HTERT RPE-1 (cell line): ENCODE data around the gene ITPR1.

Experiments used
- in situ Hi-C: fragments of 300-500 bp; cut with MboI; formaldehyde crosslinking; loops from 4 replicates; pipeline ENCODE4 v1.14.3; 2020; ENCODE audit warnings: low sequenced_read_pairs

The ITPR1 gene

DNA sequence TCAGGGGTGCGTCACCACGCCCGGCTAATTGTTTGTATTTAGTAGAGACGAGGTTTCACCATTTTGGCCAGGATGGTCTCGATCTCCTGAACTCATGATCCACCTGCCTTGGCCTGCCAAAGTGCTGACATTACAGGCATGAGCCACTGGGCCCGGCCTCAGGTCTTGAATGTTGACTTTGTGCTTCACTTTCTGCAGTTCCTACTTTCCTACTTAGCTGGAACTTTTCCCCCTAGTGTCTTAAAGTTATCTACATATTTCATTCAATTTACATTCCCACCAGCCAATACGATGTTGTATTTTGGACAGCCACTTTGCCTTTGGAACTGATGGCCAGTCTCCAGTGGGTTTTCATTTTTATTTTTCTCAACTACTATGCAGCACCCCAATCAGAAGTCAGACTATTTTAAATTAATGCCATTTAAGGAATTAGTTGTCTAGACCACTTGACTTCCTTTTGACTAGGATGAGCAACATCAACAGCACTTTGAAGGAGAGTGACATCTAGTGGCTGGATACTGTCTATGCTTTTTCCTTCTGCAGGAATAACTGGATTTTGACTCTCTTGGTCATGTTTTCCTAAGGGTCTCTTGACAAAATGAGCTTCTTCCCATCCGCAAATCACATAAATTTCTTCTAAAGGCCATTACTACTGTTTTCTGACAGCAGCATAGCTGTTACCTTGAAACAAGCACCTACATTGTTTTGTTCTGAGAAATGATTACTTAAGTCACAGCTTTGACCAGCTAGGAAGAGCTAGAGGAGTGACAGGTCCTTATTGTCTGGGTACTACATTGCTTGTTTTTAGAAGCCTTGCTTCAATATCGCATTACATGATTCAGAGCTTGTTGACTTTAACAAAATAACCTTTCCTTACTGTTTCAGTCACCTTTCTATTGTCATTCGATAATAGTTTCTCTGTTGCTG, 140.2 kb downstream of the ITPR1 start:
- in situ Hi-C loops, result no loop called here

DNA sequence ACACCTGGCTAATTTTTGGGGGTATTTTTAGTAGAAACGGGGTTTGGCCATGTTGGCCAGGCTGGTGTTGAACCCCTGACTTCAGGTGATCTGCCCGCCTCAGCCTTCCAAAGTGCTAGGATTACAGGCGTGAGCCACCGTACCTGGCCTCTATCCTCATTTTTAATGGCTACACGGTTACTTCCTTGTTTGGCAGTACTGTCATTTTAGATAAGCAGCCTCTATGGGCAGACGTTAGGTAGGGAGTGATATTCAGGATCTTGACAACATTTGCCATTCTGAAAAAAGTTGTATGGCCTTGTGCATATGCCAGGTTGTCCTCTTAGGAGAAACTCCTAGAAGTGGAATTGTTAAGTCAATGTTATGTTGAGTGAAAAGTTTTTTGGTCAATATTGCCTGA, 141.7 kb downstream of the ITPR1 start:
- in situ Hi-C loops, result no loop called here

DNA sequence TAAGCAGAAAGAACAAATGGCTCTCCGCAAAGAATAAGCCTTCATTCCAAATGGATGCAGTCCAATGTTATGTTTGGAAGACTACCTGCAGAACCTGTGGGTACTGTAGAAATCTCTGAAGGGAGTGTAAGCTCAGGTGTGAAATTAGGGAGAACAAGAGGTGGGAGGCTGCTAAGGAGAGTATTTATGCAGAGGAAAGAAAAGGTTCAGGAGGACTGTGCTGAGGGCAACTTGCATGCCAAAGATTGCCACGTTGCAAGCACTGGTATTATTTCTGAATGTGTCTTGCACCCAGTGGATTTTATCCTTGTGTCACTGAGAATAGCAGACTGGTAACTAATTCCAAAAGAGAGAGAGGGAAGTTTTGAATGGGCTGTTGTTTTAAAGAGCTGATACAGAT, 144.1 kb downstream of the ITPR1 start:
- in situ Hi-C loops, result no loop called here

DNA sequence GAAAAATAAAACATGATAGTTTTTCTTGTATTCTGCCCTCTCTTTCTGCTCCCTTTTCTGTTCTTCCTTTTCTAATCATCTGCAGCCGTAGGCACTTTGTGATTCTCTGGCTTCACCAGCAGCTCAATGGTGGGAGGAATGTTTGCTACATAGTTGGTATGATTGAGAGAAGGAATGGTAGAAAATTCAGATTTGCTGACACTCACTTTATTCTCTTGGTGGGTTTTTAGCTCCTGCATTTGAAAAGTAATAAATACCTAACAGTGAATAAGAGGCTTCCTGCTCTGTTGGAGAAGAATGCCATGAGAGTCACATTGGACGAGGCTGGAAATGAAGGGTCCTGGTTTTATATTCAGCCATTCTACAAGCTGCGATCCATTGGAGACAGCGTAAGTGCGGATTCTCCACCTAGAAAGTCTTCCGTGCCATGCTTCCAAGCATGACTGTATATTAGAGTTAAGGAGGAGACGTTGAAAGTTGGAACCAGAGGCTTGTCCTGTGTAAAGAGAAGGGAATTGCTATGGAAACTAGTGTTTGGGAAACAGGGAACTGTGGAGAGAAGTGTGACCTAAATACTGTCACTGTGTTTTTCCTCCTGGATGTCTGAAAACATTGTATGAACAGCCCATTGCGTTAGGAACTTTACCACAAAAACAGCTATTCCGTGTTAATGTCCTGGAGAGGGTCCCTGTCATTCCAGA, 148.9 kb downstream of the ITPR1 start:
- in situ Hi-C loops, result no loop called here

DNA sequence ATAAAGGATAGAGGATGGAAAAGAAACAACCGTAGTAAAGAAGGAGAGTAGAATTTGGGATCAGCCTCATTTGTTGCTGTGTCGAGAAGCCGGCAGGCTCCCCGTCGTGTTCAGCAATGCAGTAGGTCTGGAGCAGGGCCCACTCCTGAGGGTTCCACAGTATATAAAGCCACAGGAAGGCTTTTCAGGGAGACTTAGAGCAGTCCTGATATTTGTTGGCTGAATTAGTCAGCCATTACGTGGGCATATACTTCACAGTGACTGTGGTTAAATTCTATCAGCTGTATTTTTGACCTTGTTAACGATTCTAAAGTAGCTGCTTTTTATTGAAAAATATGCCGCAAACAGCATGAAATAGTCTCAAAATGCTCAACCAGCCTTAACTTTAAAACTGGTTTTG, 149.5 kb downstream of the ITPR1 start:
- in situ Hi-C loops, result no loop called here

DNA sequence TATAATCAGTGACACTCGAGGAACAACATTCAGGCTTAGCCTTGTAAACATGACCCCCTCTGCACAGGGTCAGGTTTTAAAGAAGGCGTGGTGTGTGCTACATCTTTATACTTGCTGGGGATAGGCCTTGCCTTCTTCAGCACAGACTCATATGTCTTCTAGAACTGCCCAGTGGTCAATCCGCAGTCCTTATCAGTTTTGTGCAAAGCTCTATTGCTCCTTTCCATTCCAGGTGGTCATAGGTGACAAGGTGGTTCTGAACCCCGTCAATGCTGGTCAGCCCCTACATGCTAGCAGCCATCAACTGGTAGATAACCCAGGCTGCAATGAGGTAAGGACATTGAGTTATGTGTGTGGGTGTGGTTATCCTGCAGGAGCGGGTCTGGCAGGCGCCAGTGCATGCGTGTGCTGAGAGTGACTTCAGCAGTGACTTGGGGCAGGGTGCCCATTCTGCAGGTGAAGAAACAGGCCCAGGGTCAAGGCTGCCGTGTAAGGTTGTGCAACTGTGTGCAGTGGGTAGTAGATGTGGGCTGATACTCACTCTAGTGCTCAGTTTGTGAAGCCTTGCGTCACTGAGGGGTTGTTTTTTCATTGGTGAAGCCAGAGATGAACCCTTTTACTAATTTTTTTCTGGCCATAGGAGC, 150.9 kb downstream of the ITPR1 start:
- in situ Hi-C loops, result no loop called here

DNA sequence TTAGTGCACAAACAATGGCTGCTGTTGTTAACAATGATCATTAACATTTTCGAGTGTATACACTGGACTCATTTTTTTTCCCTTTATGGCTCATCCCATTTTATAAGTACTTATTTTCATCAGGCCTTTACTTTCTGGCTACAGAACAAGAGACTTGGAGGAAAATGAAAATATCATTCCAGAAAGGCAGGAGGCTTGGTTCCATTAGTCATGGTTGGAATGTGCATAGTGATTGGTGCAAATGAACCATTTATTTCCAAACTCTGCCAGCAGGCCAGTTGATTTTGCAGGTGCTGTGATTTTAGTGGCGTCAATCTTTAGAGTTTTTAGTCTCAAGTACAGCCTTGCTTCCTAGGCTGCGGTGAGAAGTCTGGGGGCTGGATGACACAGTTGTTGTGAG, 151.8 kb downstream of the ITPR1 start:
- in situ Hi-C loops, result no loop called here

DNA sequence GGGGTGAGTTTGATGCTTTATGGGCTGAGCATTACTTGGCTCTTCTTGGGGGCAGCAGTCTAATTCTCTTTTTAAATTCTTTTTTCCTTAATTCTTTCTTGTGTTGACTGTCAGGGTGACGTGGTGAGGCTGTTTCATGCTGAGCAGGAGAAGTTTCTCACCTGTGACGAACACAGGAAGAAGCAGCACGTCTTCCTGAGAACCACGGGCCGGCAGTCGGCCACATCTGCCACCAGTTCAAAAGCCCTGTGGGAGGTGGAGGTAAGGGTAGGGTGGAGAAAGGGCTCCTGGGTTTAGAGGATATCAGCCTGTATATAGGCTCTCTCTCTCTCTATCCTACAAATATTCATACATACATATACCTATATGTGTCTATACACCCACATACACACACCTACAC, 152.3 kb downstream of the ITPR1 start:
- in situ Hi-C loops, result no loop called here

DNA sequence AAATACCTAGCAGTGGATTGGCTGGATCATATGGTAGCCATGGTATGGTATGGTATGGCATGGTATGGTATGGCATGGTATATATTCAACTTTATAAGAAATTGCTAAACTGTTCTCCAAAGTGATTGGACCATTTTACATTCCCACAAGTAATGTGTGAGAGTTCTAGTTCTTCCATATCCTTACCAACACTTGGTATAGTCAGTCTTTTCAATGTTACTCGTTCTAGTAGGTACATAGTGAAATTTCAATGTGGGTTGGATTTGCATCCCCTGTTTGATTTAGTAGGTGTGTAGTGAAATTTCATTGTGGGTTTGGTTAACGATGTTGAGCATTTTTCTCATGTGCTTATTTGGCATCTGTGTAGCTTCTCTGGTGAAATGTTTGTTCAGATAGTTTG, 154.3 kb downstream of the ITPR1 start:
- in situ Hi-C loops, result no loop called here

DNA sequence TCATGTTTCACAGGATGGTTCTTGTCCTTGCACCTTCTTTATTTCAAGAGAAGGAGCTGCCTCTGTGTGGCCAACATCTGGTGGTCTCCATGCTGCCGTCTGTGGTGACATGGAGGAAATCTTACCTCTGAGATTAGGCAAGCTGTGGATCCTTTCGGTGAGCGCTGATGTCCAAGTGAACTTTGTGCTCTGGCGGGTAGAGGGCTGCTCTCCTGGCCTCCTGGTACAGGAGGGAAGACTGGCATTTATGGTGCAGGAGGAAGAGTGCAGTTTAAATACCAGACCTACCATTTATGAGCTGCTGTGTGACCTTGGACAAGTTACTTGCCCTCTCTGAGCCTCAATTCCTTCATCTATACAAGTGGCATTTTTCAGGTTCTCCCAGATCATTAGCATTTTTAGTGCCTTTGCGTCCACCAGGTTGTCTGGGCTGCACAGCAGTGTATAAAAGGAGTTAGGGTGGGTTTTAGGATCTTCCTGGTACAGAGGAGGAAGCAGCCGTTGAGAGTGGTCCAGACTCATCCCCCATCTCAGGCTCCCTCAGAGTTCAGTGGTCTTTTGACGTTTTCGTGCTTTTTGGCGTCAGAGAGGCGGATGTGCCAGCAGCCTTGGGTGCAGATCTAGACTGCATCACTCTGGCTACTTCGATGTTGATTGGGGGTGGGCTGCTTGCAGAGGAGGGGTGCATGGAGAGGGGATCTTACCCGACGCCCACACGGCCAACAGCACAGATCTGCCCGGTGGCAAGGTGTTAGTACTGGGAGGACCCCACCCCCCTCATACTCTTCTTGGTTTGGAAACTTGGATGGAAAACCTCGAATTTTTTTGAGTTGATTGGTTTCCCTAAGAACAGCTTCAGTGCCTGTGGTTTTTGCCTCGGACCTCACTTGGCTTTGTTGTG, 162.2 kb downstream of the ITPR1 start:
- in situ Hi-C loops, result no loop called here

DNA sequence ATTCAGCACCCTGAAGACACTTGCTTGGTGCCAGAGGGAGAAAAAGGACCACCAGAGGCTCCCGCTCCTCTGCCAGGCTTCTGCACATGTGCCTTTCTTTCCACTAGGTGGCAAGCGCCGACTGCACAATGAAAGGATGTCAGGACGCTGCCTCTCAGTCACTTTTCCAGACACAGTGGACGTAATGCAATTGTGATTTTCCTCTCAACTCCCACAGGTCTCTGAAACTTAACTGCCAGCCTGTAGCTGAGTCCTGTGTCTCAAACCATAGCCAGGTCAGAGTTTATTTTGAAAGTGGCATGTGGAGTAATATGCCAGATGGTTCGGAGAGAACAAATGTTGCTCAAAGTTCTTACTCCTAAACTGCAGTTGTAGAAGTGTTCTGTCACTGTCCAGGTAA, 162.9 kb downstream of the ITPR1 start:
- in situ Hi-C loops, result no loop called here

DNA sequence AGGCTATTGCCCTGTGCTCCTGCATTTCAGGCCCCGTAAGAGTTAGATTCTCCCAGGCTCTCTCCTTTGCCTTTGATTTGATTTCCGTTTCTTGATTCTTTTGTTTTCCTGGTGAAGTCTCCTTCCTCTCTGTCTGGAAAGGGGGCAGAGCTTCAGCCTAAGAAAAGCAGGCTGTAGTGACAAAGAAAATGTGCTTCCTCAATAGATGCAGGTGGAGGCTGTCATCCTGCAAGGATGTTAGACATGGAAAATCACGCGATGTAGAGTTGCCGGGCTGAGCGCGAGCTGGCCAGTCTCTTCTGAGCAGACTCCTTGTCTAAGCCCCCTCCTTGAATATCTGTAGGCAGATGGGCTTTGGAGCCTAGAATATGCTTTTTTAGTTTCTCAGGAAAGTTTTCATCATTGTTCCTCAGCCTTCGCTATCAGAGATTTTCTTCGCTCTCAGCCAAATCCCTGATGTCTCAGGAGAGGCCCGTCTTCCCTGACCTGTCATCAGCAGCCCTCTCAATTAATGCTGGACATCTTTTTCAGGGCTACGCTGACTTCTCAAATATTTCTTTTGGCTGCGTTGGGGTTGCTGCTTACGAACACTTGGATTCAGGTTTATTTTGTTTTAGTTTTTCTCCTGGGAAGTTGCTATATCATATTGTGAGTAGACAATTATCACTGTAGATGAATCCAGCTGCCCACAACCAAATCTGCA, 163.6 kb downstream of the ITPR1 start:
- in situ Hi-C loops, result no loop called here

DNA sequence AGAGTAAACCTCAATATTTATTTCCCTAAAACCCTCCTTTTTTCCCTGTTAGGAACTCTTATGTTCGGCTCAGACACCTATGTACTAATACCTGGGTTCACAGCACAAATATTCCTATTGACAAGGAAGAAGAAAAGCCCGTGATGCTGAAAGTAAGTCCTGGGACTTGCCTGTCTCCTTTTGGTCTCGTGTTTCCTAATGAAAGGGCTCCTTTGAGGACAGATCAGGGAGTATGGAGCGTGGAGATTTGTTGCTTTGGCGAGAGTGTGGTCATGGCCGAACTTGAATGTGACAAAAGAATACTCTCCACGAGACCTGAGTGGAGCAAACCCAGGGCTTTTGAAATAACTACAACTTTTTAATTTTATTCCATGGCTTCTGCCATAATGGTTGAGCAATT, 167.8 kb downstream of the ITPR1 start:
- in situ Hi-C loops, result no loop called here

DNA sequence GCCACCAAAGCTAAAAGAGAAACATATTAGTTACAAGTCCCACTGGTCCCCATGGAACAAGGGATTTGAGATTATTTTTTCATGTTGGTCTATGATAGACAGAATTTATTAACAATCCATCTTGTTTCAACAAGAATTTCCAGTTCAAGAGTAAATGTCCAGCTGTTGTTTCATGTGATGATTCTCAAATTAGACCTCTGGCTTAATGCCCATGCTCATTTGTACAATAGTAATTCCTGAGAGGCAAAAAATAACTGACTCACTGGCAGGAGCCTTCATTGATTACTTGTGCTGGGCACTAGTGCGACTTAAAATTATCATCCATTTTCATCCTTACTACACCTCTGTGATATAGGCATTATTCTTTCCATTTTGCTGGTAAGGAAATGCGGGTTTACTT, 171.3 kb downstream of the ITPR1 start:
- in situ Hi-C loops, result no loop called here

DNA sequence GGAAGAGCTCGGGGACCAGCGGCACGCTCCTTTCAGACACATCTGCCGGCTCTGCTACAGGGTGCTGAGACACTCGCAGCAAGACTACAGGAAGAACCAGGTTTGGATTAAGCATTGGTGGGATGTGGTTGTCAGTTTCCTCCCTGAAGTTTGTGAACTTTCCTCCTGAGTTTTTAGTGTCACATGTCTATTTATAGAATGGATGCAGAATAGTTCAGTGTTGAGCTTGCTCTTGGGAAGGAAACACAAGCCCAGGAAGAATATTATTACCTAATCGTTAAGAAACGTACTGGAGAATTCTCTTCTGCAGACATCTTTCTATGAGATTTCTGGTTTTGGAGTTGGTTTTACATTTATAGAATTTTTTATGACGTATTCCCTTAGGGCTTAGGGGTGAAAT, 172.0 kb downstream of the ITPR1 start:
- in situ Hi-C loops, result no loop called here

DNA sequence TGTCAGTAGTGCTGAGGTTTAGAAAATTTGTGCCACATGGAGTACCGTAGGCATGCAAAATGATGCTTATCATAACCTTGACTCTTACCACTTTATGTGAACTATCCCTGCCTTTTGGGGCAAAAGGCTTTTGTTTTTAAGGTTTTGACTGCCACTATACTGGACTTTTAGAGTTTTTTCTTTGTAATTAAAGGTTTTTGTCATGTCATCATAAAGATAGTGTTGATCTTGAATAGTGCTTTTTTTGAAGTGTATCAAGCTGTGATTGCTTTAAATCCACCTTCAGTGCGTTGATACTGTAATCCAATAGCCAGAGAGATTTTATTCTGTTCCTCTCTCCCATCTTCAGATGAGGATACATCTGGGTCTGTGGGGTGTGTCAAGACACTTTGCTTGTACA, 172.9 kb downstream of the ITPR1 start:
- in situ Hi-C loops, result no loop called here

DNA sequence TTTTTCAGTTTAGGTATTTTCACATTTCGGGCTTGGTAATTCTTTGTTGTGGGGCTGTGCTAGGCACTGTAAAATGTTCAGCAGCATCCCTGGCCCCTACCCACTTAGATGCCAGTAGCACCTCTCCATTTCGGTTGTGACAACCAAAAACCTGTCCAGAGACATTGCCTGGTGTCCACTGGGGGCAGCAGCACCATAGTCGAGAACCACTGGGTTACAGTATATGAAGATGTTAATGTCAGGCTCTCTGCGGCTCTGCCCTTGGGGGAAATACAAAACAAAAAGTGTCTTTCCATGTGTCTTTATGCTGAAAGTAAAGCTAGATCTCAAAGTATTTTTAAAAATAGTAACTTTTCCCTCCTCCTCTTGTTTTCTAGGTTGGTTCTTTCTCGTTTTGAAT, 177.2 kb downstream of the ITPR1 start:
- in situ Hi-C loops, result no loop called here

DNA sequence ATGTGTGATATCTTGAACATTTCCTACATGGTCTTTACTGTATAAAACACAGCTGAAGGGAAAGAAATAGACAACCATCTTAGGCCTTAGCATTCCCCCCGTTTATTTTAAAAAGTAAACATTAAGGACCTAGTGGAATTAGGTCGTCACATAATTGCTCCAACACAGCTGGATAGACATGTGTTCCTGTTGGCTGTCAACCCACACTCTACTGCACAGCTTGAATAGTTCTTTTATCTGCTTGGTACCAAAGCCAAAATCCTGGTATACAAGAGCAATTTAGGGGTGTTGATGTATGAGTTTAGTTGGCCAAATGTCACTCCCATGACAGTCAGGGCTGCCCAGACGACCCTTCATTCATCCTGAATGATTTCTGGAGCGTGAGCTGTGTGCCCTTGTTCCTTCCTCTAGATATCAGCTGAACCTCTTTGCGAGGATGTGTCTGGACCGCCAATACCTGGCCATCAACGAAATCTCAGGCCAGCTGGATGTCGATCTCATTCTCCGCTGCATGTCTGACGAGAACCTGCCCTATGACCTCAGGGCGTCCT, 179.7 kb downstream of the ITPR1 start:
- in situ Hi-C loops, result no loop called here

DNA sequence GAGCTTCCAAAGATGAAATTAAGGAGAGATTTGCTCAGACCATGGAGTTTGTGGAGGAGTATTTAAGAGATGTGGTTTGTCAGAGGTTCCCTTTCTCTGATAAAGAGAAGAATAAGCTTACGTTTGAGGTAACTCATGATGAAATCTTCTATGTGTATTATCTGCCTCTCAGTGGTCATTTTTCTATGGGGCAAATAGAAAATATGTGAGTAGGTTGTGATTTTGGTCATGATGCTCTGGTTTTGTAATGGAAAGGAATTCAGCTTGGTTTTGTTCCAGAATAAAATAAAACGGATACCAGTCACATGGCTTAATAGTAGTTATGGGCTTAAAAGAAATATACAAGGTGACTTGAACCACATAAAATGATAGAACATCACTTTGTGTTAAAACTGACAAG, 181.1 kb downstream of the ITPR1 start:
- in situ Hi-C loops, result no loop called here

DNA sequence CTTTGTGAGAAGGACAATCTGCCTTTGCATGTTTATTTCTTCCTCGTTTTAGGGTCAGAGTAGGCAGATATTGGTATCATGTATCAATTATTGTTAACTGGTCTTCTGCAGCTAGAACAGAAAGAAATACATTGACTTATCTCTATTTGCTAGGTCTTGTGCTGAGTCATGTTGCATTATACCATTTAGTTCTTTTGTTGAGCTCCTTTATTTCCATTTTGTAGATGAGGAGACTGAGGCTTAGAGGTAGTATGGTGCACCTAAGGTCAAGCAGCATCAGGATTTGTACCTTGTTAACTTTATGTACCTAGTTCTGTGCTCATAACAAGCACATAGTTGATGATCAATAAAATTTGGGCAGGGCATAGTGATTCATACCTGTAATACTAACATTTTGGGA, 182.6 kb downstream of the ITPR1 start:
- in situ Hi-C loops, result no loop called here
